Bladder microvascular endothelial cell (primary cell): Measurements from ENCODE around the gene CEACAM1. TPM values are rescaled to one million over a fixed set of nuclear protein-coding genes. Genes with fewer than 3 reads are reported as not detected.

Experiments
- total RNA-seq: library from RNA; depleted of rRNA; stranded (reverse); fragments of >200 nt; gene quantifications from 2 replicates; pipeline ENCODE4 v1.2.3, GENCODE V29; 2014

Gene CEACAM1
- 1.1 and 41.8 TPM in 2 replicates for total RNA-seq

GRCh38 chr19:42528354-42529247 is at the start of gene CEACAM1:
Gene CEACAM1, minus strand, starts transcription at chr19:42528481. Its CDS starts 107 bp downstream, at chr19:42528374.

Other genes with a start within 250 kb of the CEACAM1 start
- 0.32 and 0.38 TPM in 2 replicates for gene PRR19, start 226.3 kb downstream of the CEACAM1 start, total RNA-seq
- 36.3 and 40.8 TPM in 2 replicates for gene PAFAH1B3, start 225.9 kb downstream of the CEACAM1 start, total RNA-seq
- not detected in 2 replicates for gene TMEM145, start 215.2 kb downstream of the CEACAM1 start, total RNA-seq
- 20.2 and 59.2 TPM in 2 replicates for gene MEGF8, start 202.8 kb downstream of the CEACAM1 start, total RNA-seq
- gene CNFN, start 138.2 kb downstream of the CEACAM1 start, total RNA-seq = not detected in 2 replicates
- 8.7 and 9.4 TPM in 2 replicates for gene LIPE, start 101.1 kb downstream of the CEACAM1 start, total RNA-seq
- gene CXCL17, start 85.5 kb downstream of the CEACAM1 start, total RNA-seq = not detected in 2 replicates
- not detected in 2 replicates for gene CEACAM8, start 66.4 kb upstream of the CEACAM1 start, total RNA-seq
- 0.13 and 0.16 TPM in 2 replicates for gene PSG3, start 212.0 kb upstream of the CEACAM1 start, total RNA-seq
- not detected in 2 replicates for gene PSG8, start 237.2 kb upstream of the CEACAM1 start, total RNA-seq